CD14-positive monocyte (primary cell): ENCODE results near the gene TAAR2. TPM values are rescaled to one million over a fixed set of nuclear protein-coding genes. Genes with fewer than 3 reads are reported as not detected.
A peak's percentile ranks its signal among the peaks of the same experiment; 100 is the strongest.

Source experiments
- DNase-seq, 3 donors: peaks; one replicate each; pipeline ENCODE4 v3.0.0-alpha.2; 2011 to 2022
- H2AFZ ChIP-seq: 2 replicates; pipeline ENCODE4 v1.6.0; 2012; ENCODE audit warnings: mild to moderate bottlenecking, low read depth, low read length, inconsistent platforms; ENCODE audit not compliant: insufficient read depth, poor library complexity, severe bottlenecking
- H3K27ac ChIP-seq, 2 donors: 1 replicate in 1 of 2; 2 replicates in 1 of 2; pipeline ENCODE4 v1.5.1; 2012 to 2013; ENCODE audit warnings: low read length in 2 of 2, control low read depth in 1 of 2, inconsistent platforms in 1 of 2, low read depth in 1 of 2, mild to moderate bottlenecking in 1 of 2
- H3K27me3 ChIP-seq, 2 donors: one replicate each; pipeline versions ENCODE4 v1.6.0 to v1.6.1; 2011 to 2013; ENCODE audit warnings: low read length in 2 of 2; ENCODE audit not compliant: control insufficient read depth in 2 of 2, insufficient read depth in 2 of 2
- H3K36me3 ChIP-seq, 2 donors: replicated peaks in 1 of 2; 1 replicate in 1 of 2; 2 replicates in 1 of 2; pipeline versions ENCODE4 v1.5.1 to v1.6.1; 2012 to 2013; ENCODE audit warnings: low read length in 2 of 2, control low read depth in 1 of 2, inconsistent platforms in 1 of 2, mild to moderate bottlenecking in 1 of 2; ENCODE audit not compliant: insufficient read depth in 2 of 2, control insufficient read depth in 1 of 2
- H3K4me1 ChIP-seq, 2 donors: 1 replicate in 1 of 2; 2 replicates in 1 of 2; pipeline versions ENCODE4 v1.5.1 to v1.6.1; 2012 to 2013; ENCODE audit warnings: low read length in 2 of 2, control low read depth in 1 of 2, inconsistent platforms in 1 of 2, mild to moderate bottlenecking in 1 of 2, moderate library complexity in 1 of 2; ENCODE audit not compliant: insufficient read depth in 2 of 2, control insufficient read depth in 1 of 2
- H3K4me2 ChIP-seq: replicated peaks from 2 replicates; pipeline ENCODE3; 2012; ENCODE audit warnings: low read length, moderate library complexity, mild to moderate bottlenecking; ENCODE audit not compliant: poor library complexity, severe bottlenecking; ENCODE audit errors: extremely low read depth
- H3K4me3 ChIP-seq, 3 experiments: fragments of 200-600 bp in 1 of 3; sonication (generic) in 1 of 3; replicated peaks in 1 of 3; 1 replicate in 2 of 3; 2 replicates in 1 of 3; pipeline ENCODE4 v1.5.1; 2011 to 2013; ENCODE audit warnings: low read length in 3 of 3, mild to moderate bottlenecking in 3 of 3, control low read depth in 2 of 3, low read depth in 2 of 3, inconsistent platforms in 1 of 3, moderate library complexity in 1 of 3
- H3K79me2 ChIP-seq: 2 replicates; pipeline ENCODE4 v1.6.0; 2012; ENCODE audit warnings: mild to moderate bottlenecking, control low read depth, inconsistent platforms, low read length, moderate library complexity; ENCODE audit not compliant: insufficient read depth
- H3K9ac ChIP-seq: 2 replicates; pipeline ENCODE4 v1.6.0; 2017; ENCODE audit warnings: low read length, mild to moderate bottlenecking; ENCODE audit not compliant: insufficient read depth, poor library complexity, severe bottlenecking
- H3K9me3 ChIP-seq, 2 donors: replicated peaks in 1 of 2; 1 replicate in 1 of 2; 2 replicates in 1 of 2; pipeline versions ENCODE4 v1.5.1 to v1.6.1; 2012 to 2013; ENCODE audit warnings: low read length in 2 of 2, control low read depth in 1 of 2; ENCODE audit not compliant: control insufficient read depth in 1 of 2, insufficient read depth in 1 of 2
- H4K20me1 ChIP-seq: 2 replicates; pipeline ENCODE4 v1.6.0; 2012; ENCODE audit warnings: mild to moderate bottlenecking, low read length, control low read depth, moderate library complexity; ENCODE audit not compliant: insufficient read depth
- H3K27ac Mint-ChIP-seq, 7 donors: one replicate each; pipeline ENCODE4 v1.8.0; 2020; ENCODE audit warnings: mild to moderate bottlenecking in 7 of 7, mixed read lengths in 7 of 7, moderate library complexity in 6 of 7, inconsistent platforms in 2 of 7
- H3K27me3 Mint-ChIP-seq, 3 donors: one replicate each; pipeline ENCODE4 v1.8.0; 2021 to 2022; ENCODE audit warnings: low read depth in 3 of 3, mild to moderate bottlenecking in 3 of 3, mixed read lengths in 3 of 3, moderate library complexity in 3 of 3, inconsistent platforms in 1 of 3
- H3K36me3 Mint-ChIP-seq, 2 donors: one replicate each; pipeline ENCODE4 v1.8.0; 2020; ENCODE audit warnings: mixed read lengths in 2 of 2, inconsistent platforms in 1 of 2, mild to moderate bottlenecking in 1 of 2
- H3K4me1 Mint-ChIP-seq: one replicate; pipeline ENCODE4 v1.8.0; 2020; ENCODE audit warnings: mild to moderate bottlenecking, mixed read lengths
- H3K4me3 Mint-ChIP-seq, 2 donors: one replicate each; pipeline ENCODE4 v1.8.0; 2020; ENCODE audit warnings: mild to moderate bottlenecking in 2 of 2, mixed read lengths in 2 of 2, moderate library complexity in 1 of 2
- H3K9me3 Mint-ChIP-seq, 7 donors: one replicate each; pipeline ENCODE4 v1.8.0; 2020 to 2022; ENCODE audit warnings: mixed read lengths in 7 of 7, mild to moderate bottlenecking in 6 of 7, moderate library complexity in 6 of 7, inconsistent platforms in 2 of 7
- CTCF ChIP-seq: fragments of 200-600 bp; IDR thresholded peaks from one replicate; pipeline ENCODE4 v1.8.0; 2022; ENCODE audit warnings: antibody characterized with exemption, mild to moderate bottlenecking
- WGBS: methylation state at CpG from one replicate; pipeline ENCODE4 v1.1.5; 2013; ENCODE audit warnings: missing lambda C conversion rate; ENCODE audit not compliant: insufficient coverage; 5-methylcytosine and 5-hydroxymethylcytosine counted together
- intact Hi-C, 2 donors: fragments of 100-400 bp; cut with micrococcal nuclease; formaldehyde crosslinking; loops; one replicate each; pipeline versions ENCODE4 v1.15.0 to v1.15.1; 2023
- polyA minus RNA-seq: library from RNA; depleted of rRNA, polyadenylated mRNA; stranded (reverse); fragments of >200 nt; gene quantifications from 2 replicates; pipeline ENCODE4 v1.2.3, GENCODE V29; 2012
- polyA plus RNA-seq, 3 donors: library from polyadenylated mRNA; depleted of rRNA in 1 of 3; unstranded in 2 of 3; stranded (reverse) in 1 of 3; fragments of 300-500 nt in 2 of 3; fragments of >200 nt in 1 of 3; fragmentation: Illumina TruSeq in 2 of 3; gene quantifications; 1 replicate in 2 of 3; 2 replicates in 1 of 3; pipeline ENCODE4 v1.2.3, GENCODE V29; 2012 to 2021
- total RNA-seq, 12 experiments: library from RNA in 1 of 12; stranded (reverse) in 1 of 12; fragments of 120-200 nt in 1 of 12; gene quantifications; one replicate each; pipeline ENCODE4 v1.2.4 and lab custom pipeline; 2013 to 2026; ENCODE audit warnings: mixed read lengths in 6 of 12, inconsistent platforms in 1 of 12

TAAR2 gene
- total RNA-seq (2013): not detected
- polyA plus RNA-seq (not detected), polyA minus RNA-seq (not detected in 2 replicates), total RNA-seq (lab: John Stamatoyannopoulos, UW) (0 to 0.30 (median 0) reads per million in 11 experiments)

DNA sequence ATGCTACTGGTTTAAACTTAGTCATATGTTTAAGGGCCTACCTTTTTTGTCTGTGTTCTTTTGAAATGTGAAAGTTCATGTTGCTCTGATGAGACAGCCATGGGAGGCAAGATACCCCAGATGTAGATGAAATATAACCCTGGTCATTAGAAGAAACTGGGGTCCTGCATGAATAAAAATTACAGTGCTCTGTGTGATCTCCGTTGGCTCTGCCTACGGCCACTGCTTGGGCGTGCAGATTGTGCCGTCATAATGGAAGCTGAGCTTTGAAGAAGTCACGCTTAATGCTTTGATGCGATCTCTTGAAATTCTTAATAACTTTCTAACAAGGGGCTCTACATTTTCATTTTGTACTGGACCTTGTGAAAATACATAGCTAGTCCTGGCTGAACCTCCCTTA is at the start of gene TAAR2:
TAAR2 (minus strand) TSS at position 101 of the 400 bp plus-strand sequence; CDS start at position 101, 0 bp downstream.
- no peak within 1 kb of the TSS for H3K9ac ChIP-seq
- H3K36me3 ChIP-seq: no peaks in the 10 kb centered on the region
- peaks cover 0 to 3% of the 10 kb centered on the region in 2 donors for H3K27me3 ChIP-seq
- no peaks in the 10 kb centered on the region for H3K9me3 ChIP-seq
- peaks cover 1 to 9% (median 4%) of the 10 kb centered on the region in 7 donors for H3K9me3 Mint-ChIP-seq
- intact Hi-C loops: no loop called here
- H4K20me1 ChIP-seq: no peaks in the 10 kb centered on the region
- peak within 1 kb of the TSS in 1 of 7 donors; percentile 68 for H3K27ac Mint-ChIP-seq
- no peaks in the 10 kb centered on the region for H3K4me1 ChIP-seq
- no peak within 1 kb of the TSS for H3K4me3 Mint-ChIP-seq
- H3K4me2 ChIP-seq: no peak within 1 kb of the TSS
- TF ChIP-seq CTCF: no peak
- 84% methylated on average over 6 of the region's 6 CpGs for WGBS
- H3K27ac ChIP-seq: no peak within 1 kb of the TSS
- H3K27me3 Mint-ChIP-seq: peaks cover 0 to 6% (median 3%) of the 10 kb centered on the region in 3 donors
- H3K36me3 Mint-ChIP-seq: no peaks in the 10 kb centered on the region
- no peak within 1 kb of the TSS for H3K4me3 ChIP-seq
- no peaks in the 10 kb centered on the region for H3K4me1 Mint-ChIP-seq
- no peaks in the 10 kb centered on the region for H3K79me2 ChIP-seq
- no peak for DNase-seq
- H2AFZ ChIP-seq: no peak within 1 kb of the TSS

DNA sequence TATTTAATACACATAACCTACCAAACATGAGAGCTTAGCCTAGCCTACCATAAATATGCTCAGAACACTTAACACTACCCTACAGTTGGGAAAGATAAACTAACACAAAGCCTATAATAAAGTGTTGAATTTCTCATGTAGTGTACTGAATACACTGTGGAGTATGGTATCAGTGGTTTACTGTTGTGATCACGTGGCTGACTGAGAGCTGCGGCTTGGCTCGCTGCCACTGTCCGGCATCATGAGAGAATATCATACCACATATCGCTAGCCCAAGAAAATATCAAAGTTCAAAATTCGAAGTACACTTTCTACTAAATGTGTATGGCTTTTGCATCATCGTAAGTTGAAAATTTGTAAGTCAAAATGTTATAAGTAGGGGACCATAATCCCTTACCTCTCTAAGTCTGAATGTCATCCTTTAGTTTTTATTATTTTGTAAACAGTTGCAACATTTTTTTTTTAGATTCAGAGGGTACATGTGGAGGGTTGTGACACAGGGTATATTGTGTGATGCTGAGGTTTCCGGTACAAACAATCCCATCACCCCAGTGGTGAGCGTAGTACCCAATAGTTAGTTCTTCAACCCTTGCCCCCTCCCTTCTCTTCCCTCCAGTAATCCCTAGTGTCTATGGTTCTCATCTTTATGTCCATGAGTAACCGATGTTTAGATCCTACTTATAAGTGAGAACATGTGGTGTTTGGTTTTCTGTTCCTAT is 49.5 kb upstream of the TAAR2 start:
- Mint-ChIP-seq H3K36me3 (peaks cover 5 to 6% of the 10 kb centered on the region in 2 donors), H3K9me3 (peaks cover 0 to 6% (median 2%) of the 10 kb centered on the region in 7 donors), H3K4me1 (peaks cover 33% of the 10 kb centered on the region), H3K27ac (no peak overlapping the region), H3K27me3 (peaks cover 0 to 1% (median 0%) of the 10 kb centered on the region in 3 donors), H3K4me3 (no peak overlapping the region)
- Histone ChIP-seq H3K4me3 (no peak overlapping the region), H2AFZ (no peak overlapping the region), H3K36me3 (no peaks in the 10 kb centered on the region), H3K4me1 (peaks cover 33 to 41% of the 10 kb centered on the region in 2 donors), H4K20me1 (no peaks in the 10 kb centered on the region), H3K9ac (no peak overlapping the region), H3K27ac (no peak overlapping the region), H3K9me3 (no peaks in the 10 kb centered on the region), H3K27me3 (no peaks in the 10 kb centered on the region), H3K79me2 (no peaks in the 10 kb centered on the region), H3K4me2 (no peak overlapping the region)
- TF ChIP-seq CTCF: no peak
- intact Hi-C loops: no loop called here
- no peak for DNase-seq
- WGBS: no CpG with 5 or more reads among the region's 10 CpGs
